IPS-15b (cell line): ENCODE results near the gene KCNQ1OT1.

ENCODE experiments used
- H3K27me3 ChIP-seq: one replicate; pipeline ENCODE4 v1.6.1; 2013; ENCODE audit warnings: low read length; ENCODE audit not compliant: control insufficient read depth, insufficient read depth
- H3K36me3 ChIP-seq: one replicate; pipeline ENCODE4 v1.6.1; 2013; ENCODE audit warnings: low read length; ENCODE audit not compliant: control insufficient read depth, insufficient read depth
- H3K4me1 ChIP-seq: one replicate; pipeline ENCODE4 v1.6.1; 2013; ENCODE audit warnings: mild to moderate bottlenecking, low read length; ENCODE audit not compliant: control insufficient read depth, insufficient read depth
- H3K4me3 ChIP-seq: one replicate; pipeline ENCODE4 v1.5.1; 2013; ENCODE audit warnings: low read depth, low read length
- H3K9ac ChIP-seq: one replicate; pipeline ENCODE4 v1.6.1; 2013; ENCODE audit warnings: low read depth, mild to moderate bottlenecking, low read length
- H3K9me3 ChIP-seq: one replicate; pipeline ENCODE4 v1.6.1; 2013; ENCODE audit warnings: mild to moderate bottlenecking, low read length; ENCODE audit not compliant: control insufficient read depth, insufficient read depth

Gene KCNQ1OT1

GRCh38 chr11:2725368-2726300 lies 25.8 kb upstream of the KCNQ1OT1 start:
- Histone ChIP-seq H3K4me1 (peaks cover 2% of the 10 kb centered on the region), H3K36me3 (no peaks in the 10 kb centered on the region), H3K9me3 (no peaks in the 10 kb centered on the region), H3K4me3 (no peak overlapping the region), H3K27me3 (peaks cover 46% of the 10 kb centered on the region), H3K9ac (no peak overlapping the region)

GRCh38 chr11:2724653-2725367 lies 25.0 kb upstream of the KCNQ1OT1 start:
- peaks cover 54% of the 10 kb centered on the region for H3K27me3 ChIP-seq
- H3K9me3 ChIP-seq: no peaks in the 10 kb centered on the region
- no peak overlapping the region for H3K9ac ChIP-seq
- no peaks in the 10 kb centered on the region for H3K36me3 ChIP-seq
- peaks cover 7% of the 10 kb centered on the region for H3K4me1 ChIP-seq
- H3K4me3 ChIP-seq: no peak overlapping the region

DNA sequence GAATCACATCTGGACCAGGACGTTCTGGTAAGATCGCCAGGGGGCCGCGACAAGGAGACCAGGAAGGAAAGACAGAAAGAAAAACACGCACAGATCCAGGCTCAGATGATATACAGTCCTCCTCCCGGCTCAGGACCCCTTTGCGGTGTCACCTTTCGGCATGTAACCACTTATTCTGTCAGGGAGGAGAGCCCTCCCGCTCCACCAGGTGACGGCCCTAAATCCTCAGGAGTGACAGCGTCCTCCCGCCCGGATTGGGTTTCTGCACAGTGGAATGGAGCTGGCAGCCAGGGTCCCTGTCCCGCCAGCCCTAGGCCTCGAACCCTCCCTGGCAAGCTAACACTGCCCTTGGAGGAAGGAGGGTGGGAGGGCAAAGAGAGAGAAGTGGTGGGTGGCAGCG lies 24.3 kb upstream of the KCNQ1OT1 start:
- H3K9ac ChIP-seq: no peak overlapping the region
- peaks cover 12% of the 10 kb centered on the region for H3K4me1 ChIP-seq
- no peak overlapping the region for H3K4me3 ChIP-seq
- no peaks in the 10 kb centered on the region for H3K9me3 ChIP-seq
- no peaks in the 10 kb centered on the region for H3K36me3 ChIP-seq
- H3K27me3 ChIP-seq: peaks cover 60% of the 10 kb centered on the region

DNA sequence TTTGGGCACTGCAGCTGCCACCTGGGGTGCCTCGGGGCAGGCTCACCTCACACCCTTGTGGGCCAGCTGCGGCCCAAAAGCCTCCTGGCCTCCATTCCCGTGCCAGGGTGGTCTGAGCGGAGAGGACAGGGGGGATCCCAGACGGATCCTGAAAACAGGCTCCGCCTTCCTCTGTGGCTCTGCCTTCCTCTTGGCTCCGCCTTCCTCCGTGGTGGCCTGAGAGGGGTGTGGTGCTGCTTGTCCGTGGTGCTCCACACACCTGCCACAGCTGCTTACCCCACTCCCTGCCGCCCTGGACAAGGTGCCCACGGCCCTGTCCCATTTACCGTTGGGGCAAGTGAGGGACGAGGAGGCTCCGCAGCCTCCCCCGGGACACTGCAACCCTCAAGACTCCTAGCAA lies 23.2 kb upstream of the KCNQ1OT1 start:
- no peaks in the 10 kb centered on the region for H3K9me3 ChIP-seq
- H3K27me3 ChIP-seq: peaks cover 65% of the 10 kb centered on the region
- H3K4me1 ChIP-seq: peaks cover 17% of the 10 kb centered on the region
- H3K36me3 ChIP-seq: no peaks in the 10 kb centered on the region
- no peak overlapping the region for H3K4me3 ChIP-seq
- no peak overlapping the region for H3K9ac ChIP-seq

DNA sequence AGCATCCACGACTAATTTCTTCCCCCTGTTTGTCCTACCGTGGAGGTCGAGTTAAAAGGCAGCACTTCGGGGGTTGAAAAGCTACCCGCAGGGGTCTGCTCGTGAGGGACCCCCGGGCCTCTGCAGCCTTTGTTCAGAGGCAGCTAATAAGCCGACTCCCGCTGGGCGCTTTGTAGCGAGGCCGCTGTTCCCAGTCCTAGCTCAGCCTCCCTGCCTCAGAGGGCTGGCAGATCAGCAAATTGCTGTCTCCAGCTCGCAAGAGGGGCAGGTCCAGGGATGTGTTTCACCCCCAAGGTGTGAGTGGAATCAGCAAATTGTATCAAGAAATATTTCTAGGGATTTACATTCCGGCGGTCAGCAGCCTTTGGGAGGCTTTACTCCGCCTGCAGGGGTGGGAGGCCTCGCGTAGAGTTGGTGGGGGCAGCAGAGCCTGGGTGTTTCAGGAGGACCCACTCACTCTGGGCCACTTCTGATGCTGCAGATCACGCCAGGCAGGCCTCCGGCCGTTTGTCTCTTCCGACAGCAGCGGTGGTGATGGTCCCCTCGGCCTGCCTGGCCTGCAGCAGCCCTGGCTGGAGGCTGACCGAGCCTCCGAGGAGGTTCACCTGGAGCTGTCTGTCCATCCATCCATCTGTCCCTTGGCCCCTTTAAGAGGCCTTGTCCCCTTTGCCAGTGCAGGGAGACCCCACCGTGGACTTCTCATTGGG lies 21.6 kb upstream of the KCNQ1OT1 start:
- H3K4me3 ChIP-seq: no peak overlapping the region
- peaks cover 17% of the 10 kb centered on the region for H3K4me1 ChIP-seq
- no peak overlapping the region for H3K9ac ChIP-seq
- peaks cover 69% of the 10 kb centered on the region for H3K27me3 ChIP-seq
- H3K9me3 ChIP-seq: no peaks in the 10 kb centered on the region
- no peaks in the 10 kb centered on the region for H3K36me3 ChIP-seq

DNA sequence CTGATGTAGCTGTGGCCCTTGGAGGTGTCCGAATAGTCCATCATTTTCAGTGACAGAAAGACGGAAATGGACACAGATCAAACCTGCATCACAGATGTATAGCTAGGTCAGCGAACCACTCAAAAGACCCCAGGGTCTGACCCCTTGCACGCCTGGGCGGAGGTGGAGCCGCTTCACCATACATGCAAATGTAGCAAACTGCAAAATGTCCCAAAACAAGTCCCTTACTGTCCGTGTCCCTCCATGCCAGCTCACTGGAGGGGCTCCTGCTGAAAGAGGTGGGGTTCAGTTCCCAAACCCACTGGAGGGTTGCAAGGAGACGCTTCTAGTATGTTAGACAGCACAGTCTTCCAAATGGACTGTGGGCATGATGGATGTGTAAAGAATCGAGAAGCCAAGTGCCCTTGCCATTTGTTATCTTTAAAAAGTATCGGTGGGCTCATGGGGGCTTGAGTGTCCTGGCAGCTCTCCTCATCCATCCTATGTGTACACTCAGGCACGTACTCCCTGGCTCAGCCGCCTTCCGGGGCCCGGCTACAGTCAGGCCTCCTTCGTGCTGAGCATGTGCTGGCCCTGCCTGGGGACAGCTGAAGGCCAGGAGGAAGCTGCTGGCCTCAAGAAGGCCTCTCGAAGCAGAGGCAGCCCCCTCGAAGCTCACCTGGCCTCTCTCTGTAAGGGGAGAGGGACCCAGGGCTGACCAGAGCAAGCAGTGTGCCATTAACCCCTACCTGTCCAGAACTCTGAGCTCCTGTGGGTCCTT lies 20.2 kb upstream of the KCNQ1OT1 start:
- H3K4me3 ChIP-seq: no peak overlapping the region
- H3K9ac ChIP-seq: no peak overlapping the region
- H3K27me3 ChIP-seq: peaks cover 75% of the 10 kb centered on the region
- peaks cover 17% of the 10 kb centered on the region for H3K4me1 ChIP-seq
- H3K9me3 ChIP-seq: no peaks in the 10 kb centered on the region
- H3K36me3 ChIP-seq: no peaks in the 10 kb centered on the region

DNA sequence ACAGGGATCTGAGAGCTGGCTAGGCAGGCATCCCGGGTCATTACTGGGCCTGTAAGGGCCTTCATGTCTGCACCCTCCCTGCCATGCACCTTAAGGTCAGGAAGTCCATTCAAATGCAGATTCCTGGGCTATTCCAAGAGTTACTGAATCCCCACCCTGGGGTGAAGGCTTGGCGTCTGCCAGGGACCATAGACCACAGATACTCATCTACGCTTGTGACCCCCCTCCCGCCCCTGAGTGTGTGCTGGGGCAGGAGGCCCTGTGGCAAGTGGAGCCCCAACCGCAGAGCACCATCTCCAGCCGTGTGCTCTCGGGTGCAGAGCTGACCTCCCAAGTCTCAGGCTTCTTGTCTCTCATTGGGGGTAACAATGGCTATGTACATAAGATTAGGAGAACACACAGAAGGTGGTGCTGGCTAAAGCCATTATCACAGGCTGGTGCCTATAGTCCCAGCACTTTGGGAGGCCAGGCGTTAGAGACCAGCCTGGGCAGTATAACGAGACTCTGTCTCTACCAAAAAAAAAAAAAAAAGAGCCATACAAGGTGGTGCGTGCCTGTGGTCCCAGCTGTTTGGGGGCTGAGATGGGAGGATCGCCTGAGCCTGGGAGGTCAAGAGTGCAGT lies 19.1 kb upstream of the KCNQ1OT1 start:
- H3K36me3 ChIP-seq: no peaks in the 10 kb centered on the region
- no peak overlapping the region for H3K9ac ChIP-seq
- peaks cover 17% of the 10 kb centered on the region for H3K4me1 ChIP-seq
- no peaks in the 10 kb centered on the region for H3K9me3 ChIP-seq
- H3K4me3 ChIP-seq: no peak overlapping the region
- H3K27me3 ChIP-seq: peaks cover 70% of the 10 kb centered on the region

- no peak overlapping the region for H3K4me3 ChIP-seq
- H3K4me1 ChIP-seq: peaks cover 17% of the 10 kb centered on the region
- H3K27me3 ChIP-seq: peaks cover 61% of the 10 kb centered on the region
Measured at GRCh38 chr11:2717561-2718325, 17.9 kb upstream of the KCNQ1OT1 start.

GRCh38 chr11:2716376-2717095 lies 16.7 kb upstream of the KCNQ1OT1 start:
- H3K9ac ChIP-seq: no peak overlapping the region
- peaks cover 58% of the 10 kb centered on the region for H3K27me3 ChIP-seq
- peaks cover 17% of the 10 kb centered on the region for H3K4me1 ChIP-seq
- no peak overlapping the region for H3K4me3 ChIP-seq
- H3K36me3 ChIP-seq: no peaks in the 10 kb centered on the region
- H3K9me3 ChIP-seq: no peaks in the 10 kb centered on the region

More at GRCh38 chr11:2717561-2718325, 17.9 kb upstream of the KCNQ1OT1 start:
- Histone ChIP-seq H3K36me3 (no peaks in the 10 kb centered on the region), H3K9me3 (no peaks in the 10 kb centered on the region), H3K9ac (no peak overlapping the region)
